ENCODE measurements around the gene ADAM12. TPM values are rescaled to one million over a fixed set of nuclear protein-coding genes. Genes with fewer than 3 reads are reported as not detected.

The ADAM12 gene
- total and polyA plus RNA-seq, 9 of the 15 experiments (the other 6 are each of a cell fraction or from before 2014, with no cell fraction given), result not detected

DNA sequence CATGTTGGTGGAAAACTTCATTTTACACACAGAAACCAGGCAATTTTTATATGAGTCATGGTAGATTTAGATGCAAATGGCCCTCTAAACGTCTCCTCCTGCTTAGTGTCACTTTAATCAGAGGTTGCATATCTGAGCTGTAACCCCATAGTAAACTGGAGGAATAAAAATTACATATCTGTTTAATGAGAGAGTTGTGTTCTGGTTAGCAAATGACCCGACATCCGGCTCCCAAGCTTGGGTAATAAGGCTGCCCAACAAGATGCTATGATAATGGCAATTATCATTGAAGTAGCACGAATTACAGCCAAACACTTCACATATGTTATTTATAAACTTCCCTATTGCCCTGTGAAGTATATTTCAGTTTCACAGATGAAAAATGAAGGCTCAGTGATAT lies 10.6 kb upstream of the ADAM12 start:
- Histone ChIP-seq H3K4me3 (no peak overlapping the region), H3K36me3 (ENCODE audit: control insufficient read depth, insufficient read depth, low read length) (no peaks in the 10 kb centered on the region), H4K20me1 (replicated peaks; ENCODE audit: control insufficient read depth, insufficient read depth, low read length) (no peaks in the 10 kb centered on the region), H3K27ac (ENCODE audit: extremely low read depth, low read depth, low read length) (no peak overlapping the region), H3K9ac (ENCODE audit: insufficient read depth in 1 of 2, low read depth in 2 of 2, low read length in 2 of 2) (no peak overlapping the region), H2AFZ (ENCODE audit: low read depth, low read length) (no peak overlapping the region), H3K27me3 (ENCODE audit: control insufficient read depth in 2 of 2, insufficient read depth in 2 of 2, low read length in 2 of 2) (peaks cover 0 to 4% of the 10 kb centered on the region in 2 experiments; a peak in 2 of 5 replicates), H3K79me2 (ENCODE audit: control insufficient read depth, insufficient read depth, low read length) (no peaks in the 10 kb centered on the region), H3K9me3 (replicated peaks; ENCODE audit: control insufficient read depth, insufficient read depth, low read depth, low read length) (no peaks in the 10 kb centered on the region), H3K9me1 (ENCODE audit: control insufficient read depth, insufficient read depth, low read length) (no peaks in the 10 kb centered on the region), H3K4me1 (replicated peaks in 1 of 2; ENCODE audit: control insufficient read depth in 2 of 2, insufficient read depth in 2 of 2, low read length in 2 of 2) (no peaks in the 10 kb centered on the region), H3K4me2 (ENCODE audit: insufficient read depth, low read length) (no peak overlapping the region)
- DNase-seq (ENCODE audit: extremely low read depth in 1 of 4, low spot score in 3 of 4) (no peak), FAIRE-seq (no peak), ATAC-seq (no peak)
- CTCF ChIA-PET (ENCODE audit: low intra/inter-chr PET ratio), result no interaction called here
- no peak for TF ChIP-seq TBP (optimal IDR thresholded peaks at IDR 0.05; ENCODE audit: low read depth, low read length)
- TF ChIP-seq POLR3A (IDR thresholded peaks at IDR 0.05; ENCODE audit: borderline replicate concordance, extremely low read depth, insufficient read depth, insufficient read length), result no peak
- POLR2A ChIA-PET, result no interaction called here
- no TSS peak for BruUV-seq (replicated peaks)
- in situ Hi-C loops (cut with MboI), result no loop called here
- intact Hi-C loops (cut with micrococcal nuclease), result no loop called here
- 0% methylated on average over 4 of the region's 4 CpGs for WGBS (ENCODE audit: insufficient coverage, low coverage, missing lambda C conversion rate)

DNA sequence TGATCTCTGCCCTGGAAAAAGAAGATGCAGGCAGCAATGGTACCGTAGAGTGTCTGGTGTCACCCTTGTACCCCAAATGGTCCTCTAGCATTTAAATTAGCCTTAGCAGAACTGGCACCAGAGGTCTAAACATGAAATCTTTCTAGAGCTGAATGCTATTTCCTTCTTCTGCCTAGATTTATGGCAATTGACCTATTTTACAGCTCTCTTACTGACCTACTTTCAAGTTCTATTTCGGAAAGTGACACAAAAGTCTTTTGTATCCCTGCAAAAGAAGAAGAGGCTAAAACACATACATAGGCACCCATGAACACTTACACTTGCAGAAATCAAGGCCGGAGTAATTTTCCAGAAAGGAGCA lies 10.1 kb upstream of the ADAM12 start:
- POLR2A ChIA-PET, result no interaction called here
- 0% methylated on average over 3 of the region's 3 CpGs for WGBS (ENCODE audit: insufficient coverage, low coverage, missing lambda C conversion rate)
- DNase-seq (ENCODE audit: extremely low read depth in 1 of 4, low spot score in 3 of 4), result no peak
- TF ChIP-seq NCOA2 (IDR thresholded peaks at IDR 0.05; ENCODE audit: partially characterized antibody in 2 of 2), result no peak
- no peak for TF ChIP-seq MYNN (IDR thresholded peaks at IDR 0.05)
- no peak for TF ChIP-seq MYNN (CRISPR knock-in tag; IDR thresholded peaks at IDR 0.05)
- no peak for TF ChIP-seq KDM4B (IDR thresholded peaks at IDR 0.05; ENCODE audit: borderline replicate concordance in 2 of 2, low read depth in 1 of 2)
- TF ChIP-seq, protein P1, sequence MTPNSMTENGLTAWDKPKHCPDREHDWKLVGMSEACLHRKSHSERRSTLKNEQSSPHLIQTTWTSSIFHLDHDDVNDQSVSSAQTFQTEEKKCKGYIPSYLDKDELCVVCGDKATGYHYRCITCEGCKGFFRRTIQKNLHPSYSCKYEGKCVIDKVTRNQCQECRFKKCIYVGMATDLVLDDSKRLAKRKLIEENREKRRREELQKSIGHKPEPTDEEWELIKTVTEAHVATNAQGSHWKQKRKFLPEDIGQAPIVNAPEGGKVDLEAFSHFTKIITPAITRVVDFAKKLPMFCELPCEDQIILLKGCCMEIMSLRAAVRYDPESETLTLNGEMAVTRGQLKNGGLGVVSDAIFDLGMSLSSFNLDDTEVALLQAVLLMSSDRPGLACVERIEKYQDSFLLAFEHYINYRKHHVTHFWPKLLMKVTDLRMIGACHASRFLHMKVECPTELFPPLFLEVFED (CRISPR knock-in tag; conservative IDR thresholded peaks at IDR 0.05), result no peak
- TF ChIP-seq KDM1A (IDR thresholded peaks at IDR 0.05), result no peak
- no peak for TF ChIP-seq ZSCAN29 (IDR thresholded peaks at IDR 0.05)
- no peak for TF ChIP-seq RCOR1 (IDR thresholded peaks at IDR 0.05; ENCODE audit: borderline replicate concordance in 1 of 2, low read depth in 2 of 2, low read length in 2 of 2)
- no peak for TF ChIP-seq NCOA1 (IDR thresholded peaks at IDR 0.05; ENCODE audit: low read depth)

More for the DNA sequence above, 10.1 kb upstream of the ADAM12 start:
- intact Hi-C loops (cut with micrococcal nuclease), result no loop called here
- no peak overlapping the region for H3K9ac ChIP-seq (ENCODE audit: insufficient read depth in 1 of 2, low read depth in 2 of 2, low read length in 2 of 2)
- H3K27me3 ChIP-seq (ENCODE audit: control insufficient read depth in 2 of 2, insufficient read depth in 2 of 2, low read length in 2 of 2), result no peaks in the 10 kb centered on the region
- H2AFZ ChIP-seq (ENCODE audit: low read depth, low read length), result no peak overlapping the region
- in situ Hi-C loops (cut with MboI), result no loop called here
- H4K20me1 ChIP-seq (replicated peaks; ENCODE audit: control insufficient read depth, insufficient read depth, low read length), result no peaks in the 10 kb centered on the region
- H3K9me3 ChIP-seq (replicated peaks; ENCODE audit: control insufficient read depth, insufficient read depth, low read depth, low read length), result no peaks in the 10 kb centered on the region
- H3K9me1 ChIP-seq (ENCODE audit: control insufficient read depth, insufficient read depth, low read length), result no peaks in the 10 kb centered on the region
- H3K4me3 ChIP-seq, result no peak overlapping the region
- no TSS peak for BruUV-seq (replicated peaks)
- H3K27ac ChIP-seq (ENCODE audit: extremely low read depth, low read depth, low read length), result no peak overlapping the region
- ATAC-seq, result no peak
- H3K79me2 ChIP-seq (ENCODE audit: control insufficient read depth, insufficient read depth, low read length), result no peaks in the 10 kb centered on the region
- FAIRE-seq, result no peak
- H3K4me1 ChIP-seq (replicated peaks in 1 of 2; ENCODE audit: control insufficient read depth in 2 of 2, insufficient read depth in 2 of 2, low read length in 2 of 2), result no peaks in the 10 kb centered on the region
- no peaks in the 10 kb centered on the region for H3K36me3 ChIP-seq (ENCODE audit: control insufficient read depth, insufficient read depth, low read length)
- no peak overlapping the region for H3K4me2 ChIP-seq (ENCODE audit: insufficient read depth, low read length)
- CTCF ChIA-PET (ENCODE audit: low intra/inter-chr PET ratio), result no interaction called here

Data from K562 (cell line).